GM21423 (cell line): ENCODE measurements around the gene KCNIP3.

Experiments used
- ATAC-seq: cut with Tn5 transposase; IDR thresholded peaks from one replicate; pipeline ENCODE4 v1.9.1; 2021; ENCODE audit warnings: mild to moderate bottlenecking, moderate library complexity; ENCODE audit not compliant: unreplicated experiment

KCNIP3 gene

GRCh38 chr2:95382686-95383634 is 85.8 kb downstream of the KCNIP3 start:
- no peak for ATAC-seq

GRCh38 chr2:95383635-95384027 is 86.5 kb downstream of the KCNIP3 start:
- no peak for ATAC-seq

GRCh38 chr2:95384854-95385569 is 87.9 kb downstream of the KCNIP3 start:
- ATAC-seq, result no peak

GRCh38 chr2:95385570-95385984 is 88.4 kb downstream of the KCNIP3 start:
- no peak for ATAC-seq

- no peak for ATAC-seq
Measured at GRCh38 chr2:95386031-95386430, 88.9 kb downstream of the KCNIP3 start.

GRCh38 chr2:95387358-95387757 is 90.2 kb downstream of the KCNIP3 start:
- ATAC-seq, result no peak

- no peak for ATAC-seq
Measured at GRCh38 chr2:95388091-95388692, 91.0 kb downstream of the KCNIP3 start.

- ATAC-seq, result peak; percentile 16
Measured at GRCh38 chr2:95388856-95389244, 91.7 kb downstream of the KCNIP3 start.

- ATAC-seq, result peak; percentile 59
Measured at GRCh38 chr2:95389245-95390119, 92.3 kb downstream of the KCNIP3 start.

- ATAC-seq, result no peak
Measured at GRCh38 chr2:95390272-95390880, 93.2 kb downstream of the KCNIP3 start.

- no peak for ATAC-seq
Measured at GRCh38 chr2:95390881-95391321, 93.8 kb downstream of the KCNIP3 start.

GRCh38 chr2:95391641-95392310 is 94.6 kb downstream of the KCNIP3 start:
- no peak for ATAC-seq

GRCh38 chr2:95392320-95392719 is 95.2 kb downstream of the KCNIP3 start:
- no peak for ATAC-seq

- ATAC-seq, result no peak
Measured at GRCh38 chr2:95392730-95393455, 95.7 kb downstream of the KCNIP3 start.

- no peak for ATAC-seq
Measured at GRCh38 chr2:95393901-95394300, 96.8 kb downstream of the KCNIP3 start.

- ATAC-seq, result no peak
Measured at GRCh38 chr2:95399061-95399460, 101.9 kb downstream of the KCNIP3 start.

- no peak for ATAC-seq
Measured at GRCh38 chr2:95401480-95401879, 104.3 kb downstream of the KCNIP3 start.

- peak; percentile 16 for ATAC-seq
Measured at GRCh38 chr2:95402004-95402369, 104.8 kb downstream of the KCNIP3 start.
